H1 (cell line): ENCODE data around the gene CDH15. TPM values are rescaled to one million over a fixed set of nuclear protein-coding genes. Genes with fewer than 3 reads are reported as not detected.

Experiments used
- BACH1 ChIP-seq: IDR thresholded peaks from 2 replicates; pipeline ENCODE4 v1.6.1; 2012; ENCODE audit warnings: low read length, improper control_type of control experiment
- CEBPB ChIP-seq: IDR thresholded peaks from 2 replicates; pipeline ENCODE4 v1.6.1; 2012; ENCODE audit warnings: low read depth, low read length
- NANOG ChIP-seq: IDR thresholded peaks from 2 replicates; pipeline ENCODE4 v1.6.1; 2011; ENCODE audit warnings: low read length, low read depth, mild to moderate bottlenecking, inconsistent platforms; ENCODE audit not compliant: insufficient read depth, poor library complexity, severe bottlenecking
- TCF12 ChIP-seq: IDR thresholded peaks from 2 replicates; pipeline ENCODE4 v1.6.1; 2011; ENCODE audit warnings: low read depth, mild to moderate bottlenecking, low read length
- polyA plus RNA-seq, 7 experiments: library from polyadenylated mRNA; depleted of rRNA in 3 of 7; stranded (reverse) in 5 of 7; unstranded in 2 of 7; fragments of >200 nt in 5 of 7; fragments of 200-250 nt in 2 of 7; gene quantifications; 1 replicate in 5 of 7; 2 replicates in 1 of 7; 4 replicates in 1 of 7; pipeline versions ENCODE4 v1.2.1 to v1.2.3, GENCODE V29; 2011 to 2013; ENCODE audit warnings: missing spikeins in 2 of 7, mixed read lengths in 2 of 7
- total RNA-seq: library from RNA; stranded (reverse); fragmentation: NEBNext Ultra II Directional; extraction: Animal tissue kit (Norgen Biotek cat#: 25700); gene quantifications from 2 replicates; pipeline ENCODE4 v1.2.1, GENCODE V29; 2021
- TF ChIP-seq, protein P1 (sequence below): IDR thresholded peaks from 2 replicates; pipeline ENCODE4 v1.6.1; 2012; ENCODE audit warnings: inconsistent platforms

The CDH15 gene
- total and polyA plus RNA-seq, 2 of the 8 experiments (the other 6 are each of a cell fraction or from before 2014, with no cell fraction given) = 0.50 to 0.82 TPM

DNA sequence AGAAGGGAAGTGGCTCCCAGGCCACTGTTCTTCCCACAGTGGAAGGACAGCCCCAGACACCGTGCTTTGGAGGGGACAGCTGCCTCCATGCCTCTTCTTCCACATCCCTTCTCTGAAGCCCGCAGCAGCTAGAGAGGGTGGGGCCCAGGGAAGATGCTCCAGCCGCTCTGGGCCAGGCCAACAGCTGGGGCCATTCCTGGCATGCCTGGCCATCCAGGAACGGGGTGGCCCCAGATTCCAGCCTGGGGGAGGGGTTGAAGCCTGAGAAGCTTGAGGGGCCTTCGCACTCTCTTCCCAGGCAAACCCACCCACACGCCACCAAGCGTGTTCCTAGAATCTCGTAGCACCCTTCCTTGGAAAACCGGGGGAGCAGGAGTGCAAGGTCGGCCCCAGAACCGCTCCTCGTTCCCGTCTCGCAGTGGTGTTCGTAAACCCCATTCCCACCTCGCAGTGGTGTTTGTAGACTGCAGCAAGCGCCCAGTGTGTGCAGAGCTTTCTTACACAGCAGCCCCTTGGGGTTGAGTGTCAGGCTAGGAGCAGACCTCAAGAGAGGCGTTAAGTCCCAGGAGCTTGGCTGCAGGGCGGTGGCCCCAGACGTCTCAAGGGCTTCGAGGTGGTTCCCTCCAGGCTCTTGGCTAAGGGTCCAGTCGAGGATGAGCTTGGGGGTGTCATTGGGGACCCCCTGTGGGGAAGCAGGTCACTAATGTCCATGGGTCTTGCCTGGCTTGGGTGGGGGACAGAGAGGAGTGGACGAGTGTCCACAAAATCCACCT, 2.7 kb downstream of the CDH15 start (continued):
- TF ChIP-seq, protein P1, sequence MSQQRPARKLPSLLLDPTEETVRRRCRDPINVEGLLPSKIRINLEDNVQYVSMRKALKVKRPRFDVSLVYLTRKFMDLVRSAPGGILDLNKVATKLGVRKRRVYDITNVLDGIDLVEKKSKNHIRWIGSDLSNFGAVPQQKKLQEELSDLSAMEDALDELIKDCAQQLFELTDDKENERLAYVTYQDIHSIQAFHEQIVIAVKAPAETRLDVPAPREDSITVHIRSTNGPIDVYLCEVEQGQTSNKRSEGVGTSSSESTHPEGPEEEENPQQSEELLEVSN = no peak
- no peak for TF ChIP-seq CEBPB
- TF ChIP-seq NANOG = no peak
- no peak for TF ChIP-seq BACH1
- no peak for TF ChIP-seq TCF12
